Inflammatory macrophage treated with lipopolysaccharide for 1 hour (primary cell): ENCODE measurements around the gene BEGAIN.

ENCODE experiments used
- DNase-seq, 2 donors: peaks; one replicate each; pipeline ENCODE4 v3.0.0-alpha.2; 2020 to 2022

Gene BEGAIN

GRCh38 chr14:100503251-100503650 lies 84.0 kb downstream of the BEGAIN start:
- no peak for DNase-seq

- no peak for DNase-seq
Observed at GRCh38 chr14:100502622-100503220, 84.5 kb downstream of the BEGAIN start.

- DNase-seq: no peak
Observed at GRCh38 chr14:100500128-100500527, 87.1 kb downstream of the BEGAIN start.

- DNase-seq: no peak
Observed at GRCh38 chr14:100498068-100498467, 89.1 kb downstream of the BEGAIN start.

GRCh38 chr14:100495917-100496316 lies 91.3 kb downstream of the BEGAIN start:
- DNase-seq: no peak

GRCh38 chr14:100494645-100495044 lies 92.6 kb downstream of the BEGAIN start:
- DNase-seq: no peak

GRCh38 chr14:100490252-100490651 lies 97.0 kb downstream of the BEGAIN start:
- DNase-seq: no peak

GRCh38 chr14:100488057-100488456 lies 99.2 kb downstream of the BEGAIN start:
- DNase-seq: no peak

GRCh38 chr14:100487304-100487703 lies 99.9 kb downstream of the BEGAIN start:
- DNase-seq: no peak
